HEK293 (cell line): ENCODE data around the gene BICRAL.

ENCODE experiments used
- ZBTB20 ChIP-seq: fragments of 450-650 bp; formaldehyde crosslinking; IDR thresholded peaks from 2 replicates; pipeline ENCODE4 v1.5.1; 2016; ENCODE audit warnings: missing biosample characterization, missing genetic modification characterization
- ZBTB7A ChIP-seq: fragments of 450-650 bp; formaldehyde crosslinking; IDR thresholded peaks from 2 replicates; pipeline ENCODE4 v1.5.1; 2016; ENCODE audit warnings: low read depth, missing biosample characterization, missing genetic modification characterization
- TF ChIP-seq, protein P1 (sequence below): fragments of 450-650 bp; formaldehyde crosslinking; IDR thresholded peaks from 2 replicates; pipeline ENCODE4 v1.5.1; 2016; ENCODE audit warnings: missing biosample characterization, missing genetic modification characterization

DNA sequence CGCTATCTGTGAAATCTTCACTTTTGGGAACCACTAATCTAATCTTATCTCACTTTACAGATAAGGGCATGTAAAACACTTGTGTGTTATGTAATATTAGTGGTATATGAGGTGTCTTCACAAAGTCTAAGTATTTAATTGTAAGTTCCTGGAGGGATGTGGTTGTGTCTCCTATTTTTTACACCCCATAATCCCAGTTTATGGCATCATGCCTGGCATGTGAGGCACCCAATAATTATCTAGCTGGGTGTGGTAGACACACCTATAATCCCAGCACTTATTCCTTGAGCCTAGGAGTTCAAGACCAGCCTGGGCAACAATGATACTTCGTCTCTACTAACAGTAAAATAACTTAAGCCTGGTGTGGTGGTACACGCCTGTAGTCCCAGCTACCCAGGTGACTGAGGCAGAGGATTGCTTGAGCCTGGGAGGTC lies 19.4 kb upstream of the BICRAL start:
- TF ChIP-seq, protein P1, sequence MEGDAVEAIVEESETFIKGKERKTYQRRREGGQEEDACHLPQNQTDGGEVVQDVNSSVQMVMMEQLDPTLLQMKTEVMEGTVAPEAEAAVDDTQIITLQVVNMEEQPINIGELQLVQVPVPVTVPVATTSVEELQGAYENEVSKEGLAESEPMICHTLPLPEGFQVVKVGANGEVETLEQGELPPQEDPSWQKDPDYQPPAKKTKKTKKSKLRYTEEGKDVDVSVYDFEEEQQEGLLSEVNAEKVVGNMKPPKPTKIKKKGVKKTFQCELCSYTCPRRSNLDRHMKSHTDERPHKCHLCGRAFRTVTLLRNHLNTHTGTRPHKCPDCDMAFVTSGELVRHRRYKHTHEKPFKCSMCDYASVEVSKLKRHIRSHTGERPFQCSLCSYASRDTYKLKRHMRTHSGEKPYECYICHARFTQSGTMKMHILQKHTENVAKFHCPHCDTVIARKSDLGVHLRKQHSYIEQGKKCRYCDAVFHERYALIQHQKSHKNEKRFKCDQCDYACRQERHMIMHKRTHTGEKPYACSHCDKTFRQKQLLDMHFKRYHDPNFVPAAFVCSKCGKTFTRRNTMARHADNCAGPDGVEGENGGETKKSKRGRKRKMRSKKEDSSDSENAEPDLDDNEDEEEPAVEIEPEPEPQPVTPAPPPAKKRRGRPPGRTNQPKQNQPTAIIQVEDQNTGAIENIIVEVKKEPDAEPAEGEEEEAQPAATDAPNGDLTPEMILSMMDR (tag by site-specific recombination) = no peak
- TF ChIP-seq ZBTB20 (no peak), ZBTB7A (tag by site-specific recombination) (no peak)
